HFFc6 (cell line): ENCODE data around the gene SPNS2. TPM values are rescaled to one million over a fixed set of nuclear protein-coding genes. Genes with fewer than 3 reads are reported as not detected.

ENCODE experiments used
- DNase-seq: peaks from one replicate; pipeline ENCODE4 v3.0.0-alpha.2; 2018
- H3K27ac Mint-ChIP-seq: 2 replicates; pipeline ENCODE4 v1.8.0; 2020; ENCODE audit warnings: mild to moderate bottlenecking, mixed read lengths
- H3K27me3 Mint-ChIP-seq: 2 replicates; pipeline ENCODE4 v1.8.0; 2021; ENCODE audit warnings: mild to moderate bottlenecking, moderate library complexity, mixed read lengths; ENCODE audit not compliant: insufficient read depth
- H3K36me3 Mint-ChIP-seq: 2 replicates; pipeline ENCODE4 v1.8.0; 2021; ENCODE audit warnings: low read depth, mixed read lengths
- H3K4me1 Mint-ChIP-seq: 2 replicates; pipeline ENCODE4 v1.8.0; 2020; ENCODE audit warnings: low read depth, mixed read lengths
- H3K4me3 Mint-ChIP-seq: 2 replicates; pipeline ENCODE4 v1.8.0; 2020; ENCODE audit warnings: mild to moderate bottlenecking, moderate library complexity, mixed read lengths
- H3K9me3 Mint-ChIP-seq: 2 replicates; pipeline ENCODE4 v1.8.0; 2020; ENCODE audit warnings: mild to moderate bottlenecking, mixed read lengths
- CTCF ChIP-seq: fragments of 200-600 bp; sonication (generic); IDR thresholded peaks from 2 replicates; pipeline ENCODE4 v1.5.0; 2021; ENCODE audit warnings: antibody characterized with exemption, mild to moderate bottlenecking
- total RNA-seq, 6 experiments: library from RNA; stranded (reverse); fragmentation: NEBNext Ultra II Directional; extraction: Animal tissue kit (Norgen Biotek cat#: 25700); gene quantifications; 2 replicates in 1 of 6; 3 replicates in 5 of 6; pipeline ENCODE4 v1.2.3, GENCODE V29; 2021

Gene SPNS2
- total RNA-seq, 6 experiments from 2014 or later, result not detected

- Mint-ChIP-seq H3K27me3 (peaks cover 23% of the 10 kb centered on the region), H3K9me3 (no peaks in the 10 kb centered on the region), H3K4me3 (no peak overlapping the region), H3K27ac (no peak overlapping the region), H3K36me3 (no peaks in the 10 kb centered on the region), H3K4me1 (peaks cover 8% of the 10 kb centered on the region)
- no peak for TF ChIP-seq CTCF
- DNase-seq, result no peak
Measured at GRCh38 chr17:4569591-4569990, 70.9 kb downstream of the SPNS2 start.

- Mint-ChIP-seq H3K4me1 (no peaks in the 10 kb centered on the region), H3K4me3 (no peak overlapping the region), H3K36me3 (no peaks in the 10 kb centered on the region), H3K9me3 (no peaks in the 10 kb centered on the region), H3K27me3 (peaks cover 29% of the 10 kb centered on the region), H3K27ac (no peak overlapping the region)
- no peak for TF ChIP-seq CTCF
- no peak for DNase-seq
Measured at GRCh38 chr17:4572131-4572530, 73.5 kb downstream of the SPNS2 start.

GRCh38 chr17:4573115-4573514 lies 74.4 kb downstream of the SPNS2 start:
- Mint-ChIP-seq H3K4me1 (no peaks in the 10 kb centered on the region), H3K27me3 (peaks cover 28% of the 10 kb centered on the region), H3K27ac (no peak overlapping the region), H3K36me3 (no peaks in the 10 kb centered on the region), H3K9me3 (no peaks in the 10 kb centered on the region), H3K4me3 (no peak overlapping the region)
- no peak for TF ChIP-seq CTCF
- DNase-seq, result no peak

- H3K9me3 Mint-ChIP-seq, result no peaks in the 10 kb centered on the region
- no peak overlapping the region for H3K4me3 Mint-ChIP-seq
- no peak for TF ChIP-seq CTCF
- H3K27ac Mint-ChIP-seq, result no peak overlapping the region
- H3K36me3 Mint-ChIP-seq, result no peaks in the 10 kb centered on the region
- no peaks in the 10 kb centered on the region for H3K4me1 Mint-ChIP-seq
- DNase-seq, result no peak
- peaks cover 23% of the 10 kb centered on the region for H3K27me3 Mint-ChIP-seq
Measured at GRCh38 chr17:4573669-4574068, 75.0 kb downstream of the SPNS2 start.

GRCh38 chr17:4574448-4575045 lies 75.9 kb downstream of the SPNS2 start:
- Mint-ChIP-seq H3K27me3 (peaks cover 19% of the 10 kb centered on the region), H3K9me3 (no peaks in the 10 kb centered on the region), H3K4me3 (no peak overlapping the region), H3K36me3 (no peaks in the 10 kb centered on the region), H3K4me1 (no peaks in the 10 kb centered on the region), H3K27ac (no peak overlapping the region)
- no peak for TF ChIP-seq CTCF
- no peak for DNase-seq

GRCh38 chr17:4576161-4576558 lies 77.5 kb downstream of the SPNS2 start:
- H3K4me3 Mint-ChIP-seq, result no peak overlapping the region
- H3K4me1 Mint-ChIP-seq, result no peaks in the 10 kb centered on the region
- no peak for DNase-seq
- no peak for TF ChIP-seq CTCF
- no peak overlapping the region for H3K27ac Mint-ChIP-seq
- no peaks in the 10 kb centered on the region for H3K9me3 Mint-ChIP-seq
- peaks cover 21% of the 10 kb centered on the region for H3K27me3 Mint-ChIP-seq
- H3K36me3 Mint-ChIP-seq, result no peaks in the 10 kb centered on the region
